GM20000 (cell line): ENCODE measurements around the gene MAN2B1.
A peak's percentile ranks its signal among the peaks of the same experiment; 100 is the strongest.

Source experiments
- DNase-seq: peaks from one replicate; pipeline ENCODE4 v3.0.0; 2012; ENCODE audit warnings: low spot score
- TF ChIP-seq, protein P1 (sequence below): IDR thresholded peaks from 2 replicates; pipeline ENCODE4 v1.5.1; 2012; ENCODE audit warnings: mild to moderate bottlenecking, control low read depth; ENCODE audit errors: extremely low read depth, missing control alignments

MAN2B1 gene

DNA sequence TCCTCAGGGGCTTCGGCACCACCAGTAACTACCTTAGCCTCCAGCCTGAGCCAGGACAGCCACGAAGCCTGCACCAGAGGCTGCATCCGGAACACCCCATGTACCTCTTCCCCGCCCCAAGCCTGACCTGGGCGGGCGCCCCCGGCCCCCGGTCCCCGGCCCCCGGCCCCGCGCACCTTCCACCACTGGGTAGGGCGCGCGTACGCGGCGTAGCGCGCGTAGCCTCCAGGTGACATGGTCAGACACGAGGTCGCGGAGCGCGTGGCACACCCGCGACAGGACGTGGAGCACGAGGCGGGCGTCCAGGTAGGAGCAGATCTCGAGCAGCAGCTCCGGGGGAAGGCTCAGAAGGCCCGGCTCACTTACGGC lies 29.4 kb upstream of the MAN2B1 start:
- TF ChIP-seq, protein P1, sequence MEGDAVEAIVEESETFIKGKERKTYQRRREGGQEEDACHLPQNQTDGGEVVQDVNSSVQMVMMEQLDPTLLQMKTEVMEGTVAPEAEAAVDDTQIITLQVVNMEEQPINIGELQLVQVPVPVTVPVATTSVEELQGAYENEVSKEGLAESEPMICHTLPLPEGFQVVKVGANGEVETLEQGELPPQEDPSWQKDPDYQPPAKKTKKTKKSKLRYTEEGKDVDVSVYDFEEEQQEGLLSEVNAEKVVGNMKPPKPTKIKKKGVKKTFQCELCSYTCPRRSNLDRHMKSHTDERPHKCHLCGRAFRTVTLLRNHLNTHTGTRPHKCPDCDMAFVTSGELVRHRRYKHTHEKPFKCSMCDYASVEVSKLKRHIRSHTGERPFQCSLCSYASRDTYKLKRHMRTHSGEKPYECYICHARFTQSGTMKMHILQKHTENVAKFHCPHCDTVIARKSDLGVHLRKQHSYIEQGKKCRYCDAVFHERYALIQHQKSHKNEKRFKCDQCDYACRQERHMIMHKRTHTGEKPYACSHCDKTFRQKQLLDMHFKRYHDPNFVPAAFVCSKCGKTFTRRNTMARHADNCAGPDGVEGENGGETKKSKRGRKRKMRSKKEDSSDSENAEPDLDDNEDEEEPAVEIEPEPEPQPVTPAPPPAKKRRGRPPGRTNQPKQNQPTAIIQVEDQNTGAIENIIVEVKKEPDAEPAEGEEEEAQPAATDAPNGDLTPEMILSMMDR = no peak
- DNase-seq = peak; percentile 48

DNA sequence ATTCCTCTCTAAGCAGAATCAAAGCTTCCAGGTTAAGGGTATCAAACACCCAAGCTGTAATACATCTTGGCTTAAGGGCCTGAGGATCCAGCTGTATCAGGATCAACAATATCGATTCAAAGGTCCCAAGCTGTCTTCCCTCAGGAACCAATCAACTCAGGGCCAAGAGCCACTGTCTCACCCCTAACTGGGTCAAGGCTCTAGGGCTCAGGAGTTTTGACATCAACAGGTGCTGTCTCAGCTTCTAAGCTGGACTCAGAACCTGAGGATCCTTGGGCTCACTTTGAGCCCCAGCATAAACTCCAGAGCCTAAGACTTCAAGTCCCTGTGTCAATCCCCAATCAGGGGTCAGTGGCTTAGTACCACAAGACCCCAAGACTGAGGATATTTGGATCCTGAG lies 29.0 kb upstream of the MAN2B1 start:
- DNase-seq = no peak
- TF ChIP-seq, protein P1 = no peak

DNA sequence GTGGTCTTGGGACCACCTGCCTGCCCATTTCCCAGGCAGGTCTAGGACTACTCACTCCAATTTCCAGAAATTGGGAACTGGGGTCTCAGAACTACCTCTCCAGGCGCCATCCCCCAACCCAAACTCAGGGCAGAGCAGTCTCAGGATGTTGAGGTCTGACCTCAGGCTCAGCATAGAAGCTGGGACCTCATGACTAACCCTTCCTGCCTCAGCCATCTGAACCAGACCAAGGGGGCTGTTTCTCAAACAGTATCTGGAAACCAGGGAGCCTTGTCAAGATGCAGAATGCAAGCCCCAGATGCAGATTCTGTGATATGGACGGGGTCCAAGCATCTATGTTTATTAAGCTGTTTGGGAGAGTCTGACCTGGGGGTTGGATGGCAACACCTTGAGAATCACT lies 28.6 kb upstream of the MAN2B1 start:
- TF ChIP-seq, protein P1 = no peak
- DNase-seq = no peak

DNA sequence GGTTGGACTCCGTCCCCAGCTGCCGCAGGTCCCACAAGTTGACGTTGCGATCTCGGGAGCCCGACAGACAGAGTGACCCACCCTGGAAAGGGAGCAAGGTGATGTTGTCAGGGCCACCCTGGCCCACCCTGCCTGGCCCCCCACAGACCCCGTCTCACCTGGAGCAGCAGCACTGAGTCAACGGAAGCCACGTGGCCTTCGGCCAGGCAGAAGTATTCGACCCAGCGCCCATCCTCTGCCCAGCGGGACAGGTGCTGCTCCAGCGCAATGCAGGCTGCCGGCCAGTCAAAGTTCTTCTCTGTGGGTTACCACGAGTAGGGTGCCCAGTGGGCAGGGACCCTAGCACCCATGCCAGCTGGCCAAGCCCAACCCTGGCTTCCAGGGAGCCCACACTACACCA lies 28.1 kb upstream of the MAN2B1 start:
- TF ChIP-seq, protein P1 = no peak
- no peak for DNase-seq

DNA sequence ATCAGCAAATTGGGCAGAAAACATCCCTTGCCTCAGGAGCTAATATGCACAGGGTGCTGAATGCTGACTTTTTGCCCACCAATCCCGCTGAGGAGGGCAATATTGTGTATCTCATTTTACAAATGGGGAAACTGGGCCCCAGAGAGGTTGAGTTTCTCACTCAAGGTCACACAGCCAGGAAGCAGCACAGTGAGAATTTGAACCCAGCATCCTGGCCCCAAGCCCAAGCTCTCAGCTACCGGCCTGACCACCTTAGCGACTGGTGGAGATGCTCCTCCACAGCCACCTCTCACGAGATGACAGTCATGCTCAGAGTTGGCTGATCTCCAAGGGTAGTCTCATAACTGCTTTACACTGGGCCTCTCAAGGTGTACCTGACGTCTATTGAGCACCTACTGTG lies 26.4 kb upstream of the MAN2B1 start:
- no peak for DNase-seq

DNA sequence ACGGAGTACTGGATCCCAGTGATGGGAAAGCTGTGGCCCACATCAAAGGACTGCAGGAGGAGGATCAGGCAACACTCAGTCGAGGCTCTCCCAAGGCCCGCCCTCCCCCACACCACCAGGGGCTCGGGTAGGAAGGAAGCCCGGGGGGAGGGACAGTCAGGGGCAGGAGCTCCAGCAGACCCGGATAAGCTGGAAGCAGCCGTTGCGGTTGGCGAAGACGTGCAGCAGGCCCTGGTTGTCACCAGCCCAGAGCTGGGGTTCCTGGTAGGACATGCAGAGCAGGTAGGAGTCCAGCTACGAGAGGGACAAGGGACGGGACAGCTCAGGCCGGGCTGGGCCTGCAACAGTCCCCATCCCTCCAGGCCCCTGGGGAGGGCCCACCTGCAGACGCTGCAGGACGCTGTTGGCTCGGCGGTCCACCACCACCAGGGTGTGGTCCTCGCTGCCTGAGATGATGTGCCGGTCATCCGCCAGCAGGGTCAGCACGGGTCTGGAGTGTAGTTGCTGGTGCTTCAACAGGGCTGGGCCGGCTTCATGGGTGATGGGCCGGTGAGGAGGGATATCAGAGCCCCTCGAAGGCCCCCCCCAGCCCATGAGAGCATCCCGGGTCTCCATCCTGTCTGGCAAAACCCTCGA lies 23.2 kb upstream of the MAN2B1 start:
- TF ChIP-seq, protein P1 = no peak
- no peak for DNase-seq

More for the DNA sequence above, 26.4 kb upstream of the MAN2B1 start:
- TF ChIP-seq, protein P1 = no peak

DNA sequence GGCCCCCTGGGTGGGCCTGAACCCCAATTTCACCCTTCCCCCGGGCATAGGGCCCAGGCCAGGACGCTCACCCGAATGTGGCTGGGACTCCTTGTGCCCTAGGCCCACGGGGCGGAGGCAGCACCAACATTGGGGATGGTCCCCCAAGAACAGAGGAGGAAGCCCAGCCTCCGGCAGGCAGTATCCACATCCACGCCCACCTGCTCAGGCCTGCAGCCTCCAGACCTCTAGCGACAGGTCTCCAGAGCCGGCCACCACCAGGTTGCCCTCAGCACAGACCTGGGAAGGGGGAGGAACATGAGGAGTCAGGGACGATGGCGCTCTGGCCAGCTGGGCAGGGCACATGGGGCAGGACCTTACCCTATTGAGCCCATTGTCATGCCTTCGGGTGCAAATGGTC lies 22.5 kb upstream of the MAN2B1 start:
- TF ChIP-seq, protein P1 = no peak
- DNase-seq = no peak
